Ectodermal cell (in vitro differentiated cells): ENCODE data around the gene SMAD5.

Experiments
- H3K27ac ChIP-seq: 2 replicates; pipeline ENCODE4 v1.7.0; 2013; ENCODE audit warnings: mild to moderate bottlenecking, low read depth, low read length; ENCODE audit not compliant: insufficient read depth, poor library complexity, severe bottlenecking
- H3K27me3 ChIP-seq: 2 replicates; pipeline ENCODE4 v1.7.0; 2013; ENCODE audit warnings: mild to moderate bottlenecking, low read length; ENCODE audit not compliant: insufficient read depth, control insufficient read depth, poor library complexity, severe bottlenecking
- H3K36me3 ChIP-seq: one replicate; pipeline ENCODE4 v1.7.0; 2013; ENCODE audit warnings: low read length; ENCODE audit not compliant: control insufficient read depth, insufficient read depth
- H3K4me1 ChIP-seq: one replicate; pipeline ENCODE4 v1.7.0; 2013; ENCODE audit warnings: low read length; ENCODE audit not compliant: control insufficient read depth, insufficient read depth
- H3K4me3 ChIP-seq: 2 replicates; pipeline ENCODE4 v1.7.0; 2013; ENCODE audit warnings: low read depth, low read length, control low read depth; ENCODE audit not compliant: insufficient read depth
- H3K9me3 ChIP-seq: 2 replicates; pipeline ENCODE4 v1.7.0; 2013; ENCODE audit warnings: mild to moderate bottlenecking, low read length, moderate library complexity; ENCODE audit not compliant: control insufficient read depth
- WGBS, 2 experiments: methylation state at CpG; one replicate each; pipeline ENCODE4 v1.1.7; 2013; ENCODE audit warnings: missing lambda C conversion rate in 2 of 2; 5-methylcytosine and 5-hydroxymethylcytosine counted together

The SMAD5 gene

DNA sequence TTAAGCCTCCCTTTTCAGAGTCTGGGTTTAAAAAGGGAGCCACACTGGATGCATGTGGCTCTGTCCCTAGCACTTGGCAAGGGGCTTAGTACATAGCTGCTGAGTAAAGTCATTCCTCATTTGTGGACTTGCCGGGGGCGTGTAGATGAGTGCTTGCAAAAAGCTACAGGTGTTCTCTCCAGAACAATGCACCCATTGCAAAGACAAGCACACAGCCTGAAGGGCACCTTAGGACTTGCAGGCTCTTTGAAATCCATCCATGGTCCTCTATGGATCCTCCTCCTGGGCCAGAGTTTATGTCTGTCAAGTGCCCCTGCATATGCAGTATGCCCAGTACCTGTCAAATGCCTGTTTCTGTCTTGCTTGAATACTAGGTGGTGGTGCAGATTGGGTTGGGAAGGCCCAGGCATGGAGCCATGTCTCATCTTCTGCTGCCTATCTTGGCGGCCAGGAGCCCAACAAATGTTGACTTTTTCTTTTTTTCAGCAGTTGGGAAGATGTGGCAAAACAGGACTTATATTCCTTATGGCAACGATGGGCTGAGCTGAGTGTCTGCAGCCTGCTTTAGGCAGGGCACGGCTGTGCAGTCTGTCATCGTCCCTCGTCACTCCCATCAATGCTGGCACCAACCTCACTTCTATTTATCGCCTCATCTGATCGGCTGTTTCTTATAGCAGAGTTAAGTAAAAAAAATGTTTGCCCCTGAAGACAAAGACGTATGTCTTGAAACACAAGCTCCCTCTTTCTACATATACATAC is 78.8 kb downstream of the SMAD5 start:
- H3K36me3 ChIP-seq: no peaks in the 10 kb centered on the region
- H3K27ac ChIP-seq: no peak overlapping the region
- H3K27me3 ChIP-seq: no peaks in the 10 kb centered on the region
- H3K4me3 ChIP-seq: no peak overlapping the region
- no peaks in the 10 kb centered on the region for H3K9me3 ChIP-seq
- no peaks in the 10 kb centered on the region for H3K4me1 ChIP-seq
- WGBS, 2 experiments: 88 to 92% methylated on average over 9 of the region's 10 CpGs

DNA sequence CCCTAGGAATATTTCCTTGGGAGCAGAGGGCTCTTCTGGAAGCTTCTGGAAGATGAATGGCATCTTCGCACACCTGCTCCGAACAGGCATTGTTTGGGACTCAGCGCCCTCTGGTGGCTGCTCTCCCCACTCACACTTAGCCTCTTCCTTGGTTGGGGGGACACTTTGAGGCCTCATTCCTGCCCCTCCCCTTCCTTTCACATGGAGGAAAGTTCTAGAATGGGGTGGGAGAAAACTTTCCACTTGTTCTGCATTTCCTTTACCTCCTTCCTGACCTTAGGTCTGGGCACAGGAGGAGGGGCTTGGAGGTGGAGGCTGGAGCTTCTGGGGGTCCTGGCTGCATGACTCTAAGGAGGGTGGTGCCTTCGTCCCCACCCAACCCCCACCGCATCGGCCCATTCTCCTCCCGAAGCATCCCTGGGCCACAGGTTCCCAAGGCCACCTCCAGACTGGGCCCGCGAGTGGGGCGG is 79.6 kb downstream of the SMAD5 start:
- Histone ChIP-seq H3K27me3 (no peaks in the 10 kb centered on the region), H3K4me1 (no peaks in the 10 kb centered on the region)
- 68% methylated on average over 7 to 9 of the region's 10 CpGs for WGBS, 2 experiments

DNA sequence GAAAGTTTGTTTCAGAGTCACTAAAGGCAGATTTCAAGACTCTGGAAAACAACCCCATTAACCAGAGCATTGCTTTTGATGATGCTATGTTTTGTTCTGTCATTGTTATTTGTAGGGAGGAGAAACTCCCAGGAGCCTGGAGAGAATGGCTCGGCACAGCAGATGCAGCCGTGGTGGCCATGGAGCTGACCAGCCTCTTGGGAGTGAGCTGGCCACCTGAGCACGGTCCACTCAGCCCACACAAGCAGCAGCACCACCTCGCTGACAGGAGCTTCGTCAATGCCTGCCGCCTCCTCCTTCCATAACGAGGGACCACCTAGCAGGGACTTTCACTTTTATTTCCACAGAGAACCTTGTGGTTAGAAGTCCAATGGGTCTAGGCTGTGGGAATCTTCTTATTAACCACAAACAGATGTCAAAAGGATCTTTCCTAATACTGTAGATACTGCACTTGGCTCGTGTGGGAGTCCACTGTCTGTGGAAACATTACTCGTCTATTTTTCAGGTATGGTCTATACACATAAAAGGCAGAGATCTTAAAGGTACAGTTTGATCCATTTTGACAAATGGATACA is 81.4 kb downstream of the SMAD5 start:
- no peaks in the 10 kb centered on the region for H3K36me3 ChIP-seq
- WGBS, 2 experiments: 91 to 92% methylated on average over 9 of the region's 9 CpGs
- no peak overlapping the region for H3K4me3 ChIP-seq
- no peak overlapping the region for H3K27ac ChIP-seq
- H3K9me3 ChIP-seq: no peaks in the 10 kb centered on the region
- H3K4me1 ChIP-seq: no peaks in the 10 kb centered on the region
- no peaks in the 10 kb centered on the region for H3K27me3 ChIP-seq

More for the DNA sequence above, 79.6 kb downstream of the SMAD5 start:
- H3K36me3 ChIP-seq: no peaks in the 10 kb centered on the region
- H3K4me3 ChIP-seq: no peak overlapping the region
- H3K27ac ChIP-seq: no peak overlapping the region
- no peaks in the 10 kb centered on the region for H3K9me3 ChIP-seq

DNA sequence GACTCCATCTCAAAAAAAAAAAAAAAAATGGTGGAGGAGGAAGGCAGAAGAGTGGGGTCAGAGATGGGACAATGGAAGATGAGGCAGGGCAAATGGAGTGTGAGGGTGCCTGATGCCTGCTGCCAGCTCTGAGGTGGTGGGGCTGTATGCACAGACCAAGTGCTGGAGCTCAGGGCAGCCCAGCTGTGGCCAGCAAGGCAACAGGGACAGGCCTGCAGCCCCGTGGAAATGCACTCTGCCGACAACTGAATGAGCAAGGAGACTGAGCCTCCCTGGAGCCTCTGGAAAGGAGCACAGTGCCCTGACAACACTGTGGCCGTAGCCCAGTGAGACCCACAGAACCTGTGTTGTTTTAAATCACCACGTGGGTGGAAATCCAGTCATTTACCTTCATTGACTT is 83.2 kb downstream of the SMAD5 start:
- no peaks in the 10 kb centered on the region for H3K4me1 ChIP-seq
- no peak overlapping the region for H3K27ac ChIP-seq
- no peaks in the 10 kb centered on the region for H3K36me3 ChIP-seq
- H3K4me3 ChIP-seq: no peak overlapping the region
- H3K27me3 ChIP-seq: no peaks in the 10 kb centered on the region
- WGBS, 2 experiments: 91% methylated on average over 4 of the region's 4 CpGs
- no peaks in the 10 kb centered on the region for H3K9me3 ChIP-seq

DNA sequence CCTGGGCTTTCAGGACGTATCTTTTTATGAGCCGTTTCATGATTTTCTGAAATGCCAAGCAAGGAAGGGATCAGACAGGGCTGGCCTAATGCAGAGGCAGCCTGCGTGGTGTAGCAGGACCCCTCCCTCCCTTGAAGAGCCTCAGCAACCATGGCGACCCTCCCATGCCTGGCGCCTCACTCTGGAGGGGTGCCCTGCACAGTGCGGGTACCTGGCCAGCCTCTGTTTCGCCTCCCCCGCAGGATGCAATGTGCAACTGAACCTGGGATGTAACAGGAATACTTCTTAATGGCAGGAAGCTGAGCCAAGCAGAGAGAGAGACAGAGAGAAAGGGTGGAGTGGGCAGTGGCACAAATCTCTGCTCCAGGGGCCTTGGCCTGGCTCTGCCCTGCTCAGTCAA is 83.6 kb downstream of the SMAD5 start:
- no peaks in the 10 kb centered on the region for H3K36me3 ChIP-seq
- H3K4me1 ChIP-seq: no peaks in the 10 kb centered on the region
- no peak overlapping the region for H3K4me3 ChIP-seq
- no peaks in the 10 kb centered on the region for H3K27me3 ChIP-seq
- WGBS, 2 experiments: 92 to 93% methylated on average over 8 of the region's 8 CpGs
- H3K9me3 ChIP-seq: no peaks in the 10 kb centered on the region
- H3K27ac ChIP-seq: no peak overlapping the region

DNA sequence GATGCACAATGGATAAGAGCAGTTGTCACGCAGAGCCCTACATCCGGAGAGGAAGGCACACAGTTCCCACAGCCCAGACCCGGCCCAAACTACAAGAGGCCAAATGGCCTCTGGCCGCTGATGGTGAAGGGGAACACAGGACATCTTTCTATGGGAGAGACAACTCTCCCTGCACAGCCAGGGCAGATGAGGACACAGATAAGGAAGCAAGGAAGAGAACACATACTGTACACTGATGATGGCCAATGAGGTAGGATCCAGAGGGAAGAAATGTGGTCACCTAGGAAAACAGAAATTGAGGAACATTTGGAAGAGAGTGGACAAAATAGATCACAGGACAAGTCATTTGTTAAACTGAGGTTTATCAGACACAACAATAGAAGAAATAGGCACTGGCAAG is 88.7 kb downstream of the SMAD5 start:
- H3K4me1 ChIP-seq: no peaks in the 10 kb centered on the region
- 94 to 96% methylated on average over 4 of the region's 4 CpGs for WGBS, 2 experiments
- H3K4me3 ChIP-seq: no peak overlapping the region
- H3K36me3 ChIP-seq: no peaks in the 10 kb centered on the region
- no peak overlapping the region for H3K27ac ChIP-seq
- no peaks in the 10 kb centered on the region for H3K27me3 ChIP-seq
- no peaks in the 10 kb centered on the region for H3K9me3 ChIP-seq

DNA sequence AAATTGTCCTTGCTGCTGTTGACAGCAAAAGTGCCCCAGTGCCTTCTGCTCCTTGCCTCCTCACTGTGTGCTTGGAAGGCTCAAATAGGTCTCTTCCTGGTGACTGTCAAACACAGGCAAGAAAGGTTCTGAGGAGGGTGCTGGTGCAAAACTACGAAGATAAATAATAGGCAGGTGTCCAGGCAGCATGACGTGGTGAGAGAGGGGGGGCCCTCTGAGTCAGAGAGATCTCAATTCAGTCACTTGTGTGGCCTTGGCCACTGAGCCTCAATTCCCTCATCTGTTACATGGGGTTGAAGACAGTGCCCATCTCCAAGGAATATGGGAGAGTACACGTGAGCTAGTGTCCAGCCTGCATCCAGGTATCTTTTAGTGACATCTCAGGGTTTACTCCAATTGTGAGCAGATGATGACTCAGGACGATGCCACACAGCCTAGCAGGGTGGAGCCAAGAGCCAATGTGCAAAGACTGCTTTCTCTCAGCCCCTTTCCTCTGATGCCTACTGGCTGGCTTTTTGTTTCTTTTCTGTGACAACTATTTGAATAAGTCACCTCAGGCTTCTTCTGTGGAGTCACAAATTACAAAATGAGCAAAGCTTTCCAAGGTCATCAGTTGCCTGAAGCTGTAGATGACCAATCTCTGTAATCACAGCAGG is 90.1 kb downstream of the SMAD5 start:
- Histone ChIP-seq H3K4me3 (no peak overlapping the region), H3K36me3 (no peaks in the 10 kb centered on the region), H3K27me3 (no peaks in the 10 kb centered on the region), H3K9me3 (no peaks in the 10 kb centered on the region), H3K27ac (no peak overlapping the region), H3K4me1 (peaks cover under 1% of the 10 kb centered on the region)
- 90% methylated on average over 4 of the region's 4 CpGs for WGBS, 2 experiments

DNA sequence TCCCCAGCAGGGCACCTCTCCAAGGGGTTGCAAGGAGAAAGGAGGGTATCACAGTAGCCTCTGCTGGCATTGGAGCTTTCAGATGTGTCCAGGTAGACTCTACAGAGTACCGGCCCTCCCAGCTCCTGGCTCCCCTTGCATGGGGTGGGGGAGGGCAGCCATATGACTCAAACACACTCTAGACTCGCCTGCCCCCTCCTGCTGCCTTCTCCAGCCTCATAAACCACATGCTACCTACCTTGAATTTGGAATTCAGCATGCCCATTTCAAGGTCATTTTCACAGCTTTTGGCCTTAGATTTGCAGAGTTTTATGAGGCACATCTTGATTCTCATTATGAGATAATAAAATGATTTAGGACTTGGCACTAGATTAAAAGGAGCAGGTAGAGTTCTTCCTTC is 93.2 kb downstream of the SMAD5 start:
- Histone ChIP-seq H3K4me1 (peaks cover 20% of the 10 kb centered on the region), H3K4me3 (no peak overlapping the region), H3K9me3 (no peaks in the 10 kb centered on the region), H3K36me3 (no peaks in the 10 kb centered on the region), H3K27me3 (no peaks in the 10 kb centered on the region), H3K27ac (no peak overlapping the region)
- 69 to 86% methylated on average over 2 of the region's 2 CpGs for WGBS, 2 experiments

DNA sequence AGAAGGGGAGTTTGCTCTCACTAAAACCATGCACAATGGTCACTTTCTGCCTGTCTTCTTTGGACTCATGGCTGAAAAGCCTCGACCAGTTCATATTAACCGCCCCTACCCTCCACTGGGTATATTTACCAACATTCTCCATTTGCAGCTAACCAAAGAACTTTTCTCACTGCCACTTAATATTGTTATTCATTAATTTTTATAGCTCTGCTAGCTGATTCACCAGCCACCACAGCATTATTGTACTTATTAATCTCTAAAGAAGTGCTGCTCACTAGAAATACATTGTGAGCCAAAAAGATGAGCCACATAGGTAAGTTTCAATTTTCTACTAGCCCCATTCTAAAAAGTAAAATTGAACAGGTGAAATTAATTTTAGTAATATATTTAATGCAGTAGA is 93.8 kb downstream of the SMAD5 start:
- Histone ChIP-seq H3K4me1 (peaks cover 20% of the 10 kb centered on the region), H3K9me3 (no peaks in the 10 kb centered on the region), H3K27ac (no peak overlapping the region), H3K27me3 (no peaks in the 10 kb centered on the region), H3K4me3 (no peak overlapping the region), H3K36me3 (no peaks in the 10 kb centered on the region)
- WGBS, 2 experiments: 90 to 93% methylated on average over 2 of the region's 2 CpGs

DNA sequence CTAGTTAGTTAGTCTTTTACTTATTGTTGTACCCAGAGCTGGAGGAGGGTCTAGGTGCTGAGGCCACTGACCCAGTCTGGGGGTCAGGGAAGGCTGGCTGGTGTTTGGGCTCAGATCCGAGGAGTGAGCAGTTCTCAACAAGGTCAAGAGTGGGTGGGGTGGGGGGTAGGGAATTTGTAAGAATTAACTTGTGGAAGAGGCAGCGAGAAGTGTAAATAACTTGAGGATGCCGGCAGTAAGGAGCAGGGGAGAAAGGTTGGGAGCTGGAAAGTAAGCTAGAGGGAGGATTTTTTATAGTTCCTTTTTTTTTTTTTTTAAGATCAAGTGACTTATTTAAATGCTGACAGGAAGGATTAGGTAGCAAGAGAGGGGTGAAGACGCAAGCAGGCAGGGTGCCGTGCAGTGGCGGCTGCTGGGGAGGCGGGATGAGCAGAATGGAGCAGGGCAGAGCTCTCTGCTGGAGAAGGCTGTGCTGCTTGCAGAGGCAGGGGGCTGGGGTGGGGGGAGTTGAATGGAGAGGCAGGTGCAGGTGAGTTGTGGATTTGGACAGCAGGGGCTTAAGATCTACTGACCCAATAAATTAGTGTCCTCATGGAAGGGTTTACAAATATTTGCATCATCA is 95.6 kb downstream of the SMAD5 start:
- no peak overlapping the region for H3K27ac ChIP-seq
- H3K36me3 ChIP-seq: no peaks in the 10 kb centered on the region
- no peaks in the 10 kb centered on the region for H3K27me3 ChIP-seq
- no peak overlapping the region for H3K4me3 ChIP-seq
- WGBS, 2 experiments: 25 to 36% methylated on average over 7 of the region's 7 CpGs
- H3K4me1 ChIP-seq: peaks cover 20% of the 10 kb centered on the region
- no peaks in the 10 kb centered on the region for H3K9me3 ChIP-seq
